Gastroesophageal sphincter (tissue), 3 donors: ENCODE results near the gene ETV6.

Experiments
- POLR2A ChIP-seq, 2 donors: fragments of 450-650 bp; IDR thresholded peaks; one replicate each; pipeline ENCODE4 v1.6.1; 2017; ENCODE audit warnings: antibody characterized with exemption in 2 of 2, mild to moderate bottlenecking in 2 of 2, moderate library complexity in 1 of 2
- TF ChIP-seq, protein P1 (sequence below), 4 experiments: fragments of 200-600 bp in 2 of 4; fragments of 450-650 bp in 2 of 4; sonication (generic) in 1 of 4; IDR thresholded peaks; one replicate each; pipeline ENCODE4 v1.5.1; 2017 to 2019; ENCODE audit warnings: antibody characterized with exemption in 4 of 4, mild to moderate bottlenecking in 2 of 4, moderate library complexity in 2 of 4

DNA sequence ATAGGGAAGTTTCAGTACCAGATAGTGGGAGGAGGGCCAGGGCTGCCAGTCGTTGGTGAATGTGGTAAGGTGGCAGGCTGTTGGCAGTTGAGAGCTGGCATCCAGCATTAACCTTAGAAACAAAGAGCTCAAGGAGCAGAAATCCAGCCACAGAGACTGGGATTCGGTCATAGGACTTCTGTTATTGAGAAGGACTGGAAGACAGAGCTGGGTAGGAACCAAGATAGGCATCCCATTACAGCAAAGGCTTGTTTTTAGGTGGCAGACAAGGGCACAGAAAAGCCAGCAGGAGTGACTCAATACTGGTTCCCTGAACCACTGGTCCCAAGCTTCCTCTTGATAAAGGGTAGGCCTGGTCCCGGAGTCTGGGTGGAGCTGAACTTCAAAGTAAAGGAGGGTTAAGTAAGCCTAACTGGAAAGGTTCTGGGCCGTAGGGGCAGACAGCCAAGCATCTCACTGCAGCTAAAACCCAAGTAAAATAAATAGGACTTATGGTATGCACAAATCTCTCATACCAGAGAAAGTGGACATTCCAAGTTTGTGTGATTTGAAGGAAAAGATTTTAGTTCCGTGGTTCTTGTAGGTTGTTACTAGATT lies 147.9 kb downstream of the ETV6 start:
- TF ChIP-seq, protein P1, sequence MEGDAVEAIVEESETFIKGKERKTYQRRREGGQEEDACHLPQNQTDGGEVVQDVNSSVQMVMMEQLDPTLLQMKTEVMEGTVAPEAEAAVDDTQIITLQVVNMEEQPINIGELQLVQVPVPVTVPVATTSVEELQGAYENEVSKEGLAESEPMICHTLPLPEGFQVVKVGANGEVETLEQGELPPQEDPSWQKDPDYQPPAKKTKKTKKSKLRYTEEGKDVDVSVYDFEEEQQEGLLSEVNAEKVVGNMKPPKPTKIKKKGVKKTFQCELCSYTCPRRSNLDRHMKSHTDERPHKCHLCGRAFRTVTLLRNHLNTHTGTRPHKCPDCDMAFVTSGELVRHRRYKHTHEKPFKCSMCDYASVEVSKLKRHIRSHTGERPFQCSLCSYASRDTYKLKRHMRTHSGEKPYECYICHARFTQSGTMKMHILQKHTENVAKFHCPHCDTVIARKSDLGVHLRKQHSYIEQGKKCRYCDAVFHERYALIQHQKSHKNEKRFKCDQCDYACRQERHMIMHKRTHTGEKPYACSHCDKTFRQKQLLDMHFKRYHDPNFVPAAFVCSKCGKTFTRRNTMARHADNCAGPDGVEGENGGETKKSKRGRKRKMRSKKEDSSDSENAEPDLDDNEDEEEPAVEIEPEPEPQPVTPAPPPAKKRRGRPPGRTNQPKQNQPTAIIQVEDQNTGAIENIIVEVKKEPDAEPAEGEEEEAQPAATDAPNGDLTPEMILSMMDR (IDR thresholded peaks at IDR 0.05): no peak
- no peak for TF ChIP-seq POLR2A (IDR thresholded peaks at IDR 0.05)
